DOHH2 (cell line): ENCODE data around the gene CDC6.
A peak's percentile ranks its signal among the peaks of the same experiment; 100 is the strongest.

ENCODE experiments used
- H3F3A ChIP-seq: fragments of 200-600 bp; sonication (generic), shearing (Covaris generic); 2 replicates; pipeline ENCODE4 v1.6.0; 2016; ENCODE audit warnings: antibody characterized with exemption, mild to moderate bottlenecking; ENCODE audit not compliant: control insufficient read depth, insufficient read depth
- H3K27ac ChIP-seq: fragments of 200-600 bp; sonication (generic); 2 replicates; pipeline ENCODE4 v1.5.1; 2014; ENCODE audit warnings: low read depth, mild to moderate bottlenecking, low read length, moderate library complexity
- H3K27me3 ChIP-seq: fragments of 200-600 bp; sonication (generic); 2 replicates; pipeline ENCODE4 v1.6.1; 2014; ENCODE audit warnings: mild to moderate bottlenecking, low read length, mixed read lengths; ENCODE audit not compliant: control insufficient read depth
- H3K36me3 ChIP-seq: fragments of 200-600 bp; sonication (generic); 2 replicates; pipeline ENCODE4 v1.6.1; 2014; ENCODE audit warnings: mild to moderate bottlenecking, low read length, moderate library complexity, mixed read lengths; ENCODE audit not compliant: control insufficient read depth
- H3K4me1 ChIP-seq: fragments of 200-600 bp; sonication (generic); 2 replicates; pipeline ENCODE4 v1.6.1; 2014; ENCODE audit warnings: mild to moderate bottlenecking, low read length, mixed read lengths; ENCODE audit not compliant: control insufficient read depth
- H3K4me2 ChIP-seq: fragments of 200-600 bp; sonication (generic); 2 replicates; pipeline ENCODE4 v1.6.0; 2014; ENCODE audit warnings: mild to moderate bottlenecking, low read length, moderate library complexity
- H3K4me3 ChIP-seq: fragments of 200-600 bp; sonication (generic); 2 replicates; pipeline ENCODE4 v1.5.1; 2014; ENCODE audit warnings: mild to moderate bottlenecking, low read length, mixed read lengths
- H3K79me2 ChIP-seq: fragments of 200-600 bp; sonication (generic); 2 replicates; pipeline ENCODE4 v1.6.1; 2014; ENCODE audit warnings: mild to moderate bottlenecking, low read length, mixed read lengths; ENCODE audit not compliant: control insufficient read depth
- H3K9me2 ChIP-seq: fragments of 200-600 bp; sonication (generic); replicated peaks from 2 replicates; pipeline ENCODE4 v1.6.1; 2014; ENCODE audit warnings: mild to moderate bottlenecking, low read length, mixed read lengths; ENCODE audit not compliant: control insufficient read depth
- H3K9me3 ChIP-seq: fragments of 200-600 bp; sonication (generic); 2 replicates; pipeline ENCODE4 v1.6.1; 2014; ENCODE audit warnings: antibody characterized with exemption, low read length, mixed read lengths; ENCODE audit not compliant: control insufficient read depth, insufficient read depth
- H4K20me1 ChIP-seq: fragments of 200-600 bp; sonication (generic); 2 replicates; pipeline ENCODE4 v1.6.0; 2014; ENCODE audit warnings: low read depth, mild to moderate bottlenecking, antibody characterized with exemption, low read length, moderate library complexity; ENCODE audit not compliant: control insufficient read depth, insufficient read depth
- CTCF ChIP-seq: fragments of 200-600 bp; sonication (generic); IDR thresholded peaks from one replicate; pipeline ENCODE4 v1.5.1; 2014; ENCODE audit warnings: antibody characterized with exemption, mild to moderate bottlenecking, low read depth, low read length; ENCODE audit not compliant: poor library complexity, severe bottlenecking
- EZH2phosphoT487 ChIP-seq: fragments of 200-600 bp; sonication (generic); IDR thresholded peaks from 2 replicates; pipeline ENCODE4 v1.6.1; 2017; ENCODE audit warnings: borderline replicate concordance, mild to moderate bottlenecking, antibody characterized with exemption, low read length, moderate library complexity, mixed read lengths

The CDC6 gene

GRCh38 chr17:40287494-40288369 lies at the start of gene CDC6:
Gene CDC6, plus strand, starts transcription at chr17:40287879. Its CDS starts 1,542 bp downstream, at chr17:40289421.
- Histone ChIP-seq H3K27me3 (no peaks in the 10 kb centered on the region), H4K20me1 (peaks cover 22% of the 10 kb centered on the region), H3K79me2 (peaks cover 45% of the 10 kb centered on the region), H3K4me2 (peak within 1 kb of the TSS; percentile 85), H3K4me1 (peaks cover 32% of the 10 kb centered on the region), H3K36me3 (peaks cover 44% of the 10 kb centered on the region), H3K9me2 (no peaks in the 10 kb centered on the region), H3F3A (no peaks in the 10 kb centered on the region; the same call in 1 of the 2 replicates), H3K27ac (peak within 1 kb of the TSS; percentile 85), H3K9me3 (no peaks in the 10 kb centered on the region), H3K4me3 (peak within 1 kb of the TSS; percentile 96)
- TF ChIP-seq CTCF, result no peak
- TF ChIP-seq EZH2phosphoT487, result no peak

GRCh38 chr17:40241252-40241834 lies 46.3 kb upstream of the CDC6 start:
- no peak overlapping the region for H3K27ac ChIP-seq

GRCh38 chr17:40242774-40243173 lies 44.9 kb upstream of the CDC6 start:
- Histone ChIP-seq H3K79me2 (peaks cover 34% of the 10 kb centered on the region), H3K27me3 (no peaks in the 10 kb centered on the region), H3K4me2 (no peak overlapping the region), H3K4me3 (no peak overlapping the region), H3K36me3 (no peaks in the 10 kb centered on the region), H3K9me3 (no peaks in the 10 kb centered on the region), H3K27ac (no peak overlapping the region), H4K20me1 (no peaks in the 10 kb centered on the region), H3K9me2 (no peaks in the 10 kb centered on the region), H3F3A (0 out of 2 replicates have a peak, but pooled peaks cover 4% of the 10 kb centered on the region), H3K4me1 (no peaks in the 10 kb centered on the region)
- TF ChIP-seq CTCF, result no peak
- no peak for TF ChIP-seq EZH2phosphoT487

More at GRCh38 chr17:40241252-40241834, 46.3 kb upstream of the CDC6 start:
- Histone ChIP-seq H3K9me3 (no peaks in the 10 kb centered on the region), H3K79me2 (peaks cover 30% of the 10 kb centered on the region), H3K9me2 (no peaks in the 10 kb centered on the region), H3K36me3 (no peaks in the 10 kb centered on the region), H3K4me1 (no peaks in the 10 kb centered on the region), H4K20me1 (no peaks in the 10 kb centered on the region), H3K4me2 (no peak overlapping the region), H3K27me3 (no peaks in the 10 kb centered on the region), H3F3A (0 out of 2 replicates have a peak, but pooled peaks cover 4% of the 10 kb centered on the region), H3K4me3 (no peak overlapping the region)
- no peak for TF ChIP-seq CTCF
- no peak for TF ChIP-seq EZH2phosphoT487
